ENCODE data around the gene PHACTR1.

The PHACTR1 gene

DNA sequence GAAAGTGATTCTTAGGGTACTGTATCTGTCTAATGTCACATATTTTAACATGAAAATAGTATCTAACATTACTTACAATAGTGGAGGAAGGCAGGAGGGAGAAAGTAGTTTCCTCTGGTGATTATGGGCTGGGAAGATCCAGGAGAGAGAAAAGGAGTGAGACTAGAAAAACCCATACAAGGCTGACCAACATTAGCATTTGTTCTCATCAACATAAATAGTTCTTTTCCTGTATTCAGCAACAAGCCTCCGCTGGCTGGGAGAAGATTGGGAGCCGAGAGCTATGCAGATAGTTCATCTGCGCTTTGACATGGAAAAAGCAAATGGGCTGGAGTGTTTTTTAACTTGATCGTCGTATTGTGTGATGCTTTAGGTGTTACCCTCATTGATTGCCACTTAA lies 239.4 kb downstream of the PHACTR1 start:
- no peak for DNase-seq (ENCODE audit: low spot score)

DNA sequence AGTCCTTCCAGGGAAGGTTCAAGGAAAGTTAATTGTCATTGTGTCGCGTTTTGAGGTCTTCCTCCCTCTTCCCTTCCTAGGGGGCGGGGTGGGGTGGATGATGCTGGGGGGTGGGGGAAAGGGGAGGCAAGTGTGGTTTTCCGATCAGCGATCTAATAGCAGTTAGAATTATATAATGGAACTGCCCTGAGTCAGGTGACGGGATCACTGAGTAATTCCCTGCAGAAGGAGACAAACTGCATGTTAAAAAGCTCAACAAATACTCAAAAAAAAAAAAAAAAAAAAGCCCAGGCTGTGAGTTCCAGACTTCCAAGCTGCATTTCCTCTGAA lies 240.4 kb downstream of the PHACTR1 start:
- DNase-seq (ENCODE audit: low spot score) = no peak

DNA sequence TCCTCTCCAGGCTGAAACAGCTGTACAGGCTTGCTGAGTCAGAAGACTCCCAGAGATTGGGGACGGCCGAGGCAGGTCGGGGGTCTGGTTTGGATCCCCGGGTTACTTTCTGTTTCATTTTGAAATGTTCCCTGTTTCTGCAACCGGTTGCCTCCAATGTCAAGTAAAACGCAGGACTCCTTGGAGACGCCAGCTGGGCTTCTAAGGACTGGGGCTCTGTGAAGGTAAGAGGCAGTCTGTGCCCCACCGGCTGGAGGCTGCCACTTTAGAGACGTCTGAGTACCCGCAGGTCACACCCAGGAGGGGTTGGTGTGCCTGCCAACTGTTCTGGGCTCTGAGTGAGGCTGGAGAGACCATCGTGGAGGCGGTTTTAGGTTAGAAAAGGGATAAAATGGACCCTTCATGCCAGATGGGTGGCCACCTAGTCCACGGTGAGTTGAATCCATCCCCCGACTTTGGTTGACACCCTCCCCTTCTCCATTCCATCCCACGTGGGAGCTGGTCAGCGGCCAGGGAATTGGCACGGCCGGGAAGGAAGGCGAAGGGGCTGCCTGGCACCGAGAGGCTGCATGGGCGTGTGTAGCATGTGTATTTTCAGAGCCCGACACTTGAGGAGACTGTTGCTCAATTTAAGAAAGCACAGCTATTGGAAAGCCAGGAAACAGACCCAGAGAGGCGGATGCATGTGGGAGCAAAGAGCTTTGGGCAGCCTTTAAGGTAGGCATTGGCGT lies 240.9 kb downstream of the PHACTR1 start:
- DNase-seq (ENCODE audit: low spot score) = peak; percentile 6

DNA sequence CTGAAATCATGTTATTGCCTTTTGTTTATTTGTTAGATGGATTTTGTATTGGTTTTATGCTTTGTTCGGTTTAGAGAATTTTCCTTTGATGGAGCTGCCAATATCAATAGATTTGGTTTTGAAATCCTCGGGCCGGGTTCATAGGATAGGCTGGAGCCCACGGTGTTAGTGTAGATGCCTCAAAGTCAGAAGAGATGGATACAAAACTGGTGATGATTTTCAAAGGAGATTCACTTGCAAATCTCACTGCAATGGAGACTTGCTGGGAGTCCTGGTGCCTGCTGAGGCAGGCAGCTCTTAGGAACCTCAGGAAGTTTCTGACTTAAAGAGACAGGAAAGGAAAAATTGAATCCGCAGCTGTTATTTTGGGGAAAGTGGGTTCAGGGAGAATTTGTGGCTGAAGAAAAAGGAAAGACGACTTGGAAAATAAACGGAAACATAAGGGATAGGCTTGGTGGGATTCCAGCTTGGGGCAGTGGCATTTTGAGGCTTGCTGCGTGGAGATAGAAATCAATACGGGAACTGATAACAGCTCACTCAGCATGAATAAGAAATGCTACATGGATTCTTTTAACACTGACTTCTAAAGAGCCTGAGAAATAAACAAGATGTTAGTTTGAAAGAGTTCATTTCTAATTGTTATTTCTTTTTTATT lies 241.6 kb downstream of the PHACTR1 start:
- DNase-seq (ENCODE audit: low spot score) = no peak

DNA sequence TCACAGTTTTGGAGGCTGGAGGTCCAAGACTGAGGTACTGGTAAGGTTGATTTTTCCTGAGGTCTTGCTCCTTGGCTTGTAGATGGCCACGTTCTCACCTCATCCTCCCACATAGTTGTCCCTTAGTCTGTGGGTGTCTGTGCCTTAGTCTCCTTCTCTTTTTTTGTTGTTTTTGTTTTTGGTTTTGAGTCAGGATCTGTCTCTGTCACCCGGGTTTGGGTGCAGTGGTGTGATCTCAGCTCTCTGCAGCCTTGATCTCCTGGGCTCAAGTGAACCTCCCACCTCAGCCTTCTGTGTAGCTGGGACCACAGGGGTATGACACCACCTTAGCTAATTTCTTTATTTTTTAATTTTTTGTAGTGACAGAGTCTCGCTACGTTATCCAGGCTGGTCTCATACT lies 245.2 kb downstream of the PHACTR1 start:
- no peak for DNase-seq (ENCODE audit: low spot score)

DNA sequence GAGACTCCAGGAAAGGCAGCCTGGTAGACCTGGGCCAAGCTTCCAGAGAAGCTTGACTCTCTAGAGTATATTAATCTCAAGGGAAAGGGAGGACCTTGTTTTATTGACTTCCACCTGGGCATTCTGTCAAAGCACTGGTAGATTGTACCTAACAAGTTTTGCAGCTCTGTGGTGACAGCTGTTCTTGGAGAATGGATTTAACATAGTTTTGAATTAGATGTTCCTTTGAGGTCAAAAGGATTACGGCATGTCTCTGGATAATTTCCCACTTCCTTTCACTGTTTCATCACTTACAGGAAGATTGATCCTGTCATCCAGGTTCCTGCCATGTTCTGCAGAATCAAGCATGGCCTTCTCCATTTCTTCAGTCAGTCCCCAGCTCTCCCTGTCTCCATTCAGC lies 246.0 kb downstream of the PHACTR1 start:
- no peak for DNase-seq (ENCODE audit: low spot score)

DNA sequence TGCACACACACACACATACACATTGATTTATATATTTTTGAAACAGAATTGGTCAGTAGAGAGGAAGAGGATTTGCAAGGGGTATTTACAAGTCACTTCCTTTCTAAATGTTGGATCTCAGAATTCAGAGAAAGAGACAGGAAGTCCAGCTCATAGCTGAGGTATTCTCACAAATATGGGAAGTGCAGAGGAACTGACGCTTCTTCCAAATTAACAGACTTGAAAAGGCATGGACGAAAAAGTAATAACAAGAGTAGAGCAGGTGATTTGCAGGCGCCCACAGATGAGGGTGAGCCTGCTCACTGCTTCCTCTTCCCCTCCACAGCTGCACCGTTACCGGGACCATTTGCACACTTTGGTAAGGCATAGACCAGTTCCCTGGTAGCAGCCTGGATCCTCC lies 246.4 kb downstream of the PHACTR1 start:
- no peak for DNase-seq (ENCODE audit: low spot score)

DNA sequence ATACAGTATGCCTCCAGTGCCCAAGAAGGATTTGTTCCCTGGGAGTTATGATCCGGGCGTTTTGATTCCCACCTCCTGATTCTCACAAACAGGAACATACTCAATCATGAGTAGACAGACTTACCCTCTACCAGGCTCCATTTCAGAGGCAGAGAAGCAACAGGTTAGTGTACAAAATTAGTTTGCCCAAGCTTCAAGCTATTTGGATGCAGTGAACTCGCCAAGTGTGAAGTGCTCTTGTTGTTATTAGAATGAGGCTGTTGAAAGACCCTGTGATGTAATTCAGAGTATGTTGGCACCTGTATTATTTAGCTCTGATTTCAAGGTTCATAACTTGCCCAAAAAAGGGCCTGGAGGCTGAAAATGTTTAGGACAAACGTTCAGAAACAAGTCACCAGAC lies 247.0 kb downstream of the PHACTR1 start:
- DNase-seq (ENCODE audit: low spot score) = no peak

DNA sequence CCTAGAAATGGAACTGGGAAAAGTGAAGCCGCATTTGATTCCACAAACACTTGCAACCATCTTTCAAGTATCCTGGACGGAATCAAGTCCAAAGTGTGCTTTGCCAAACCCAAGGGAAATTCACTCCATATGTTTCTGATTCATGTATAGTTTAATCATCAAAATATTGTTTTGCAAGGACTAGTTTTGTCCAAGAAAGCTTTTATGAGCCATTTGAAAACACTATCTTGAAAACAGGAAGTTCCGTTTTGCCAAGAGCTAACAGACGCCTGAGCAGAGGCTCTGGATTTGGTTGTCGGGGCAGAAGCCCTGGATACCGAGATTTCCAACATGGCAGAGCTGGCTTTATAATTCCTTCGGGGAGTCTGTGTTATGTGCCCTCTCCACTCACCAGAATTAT lies 251.1 kb downstream of the PHACTR1 start:
- DNase-seq (ENCODE audit: low spot score) = no peak

DNA sequence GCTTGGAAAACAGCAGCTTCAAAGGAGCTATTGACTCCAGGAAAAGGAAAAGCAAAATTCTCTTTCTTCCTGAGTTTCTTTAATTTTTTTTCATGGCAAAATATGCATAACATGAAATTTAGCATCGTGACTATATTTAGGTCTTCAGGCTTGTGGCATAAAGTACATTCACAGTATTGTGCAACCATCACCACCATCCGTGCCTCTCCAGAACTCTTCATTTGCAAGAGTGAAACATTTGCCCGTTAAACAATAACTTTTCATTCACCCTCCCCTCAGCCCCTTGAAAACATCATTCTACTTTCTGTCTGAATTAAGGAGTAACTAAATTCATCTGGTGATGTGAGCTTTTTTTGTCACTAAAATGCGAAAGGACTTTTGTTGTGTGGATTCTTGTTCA lies 251.7 kb downstream of the PHACTR1 start:
- DNase-seq (ENCODE audit: low spot score) = no peak

DNA sequence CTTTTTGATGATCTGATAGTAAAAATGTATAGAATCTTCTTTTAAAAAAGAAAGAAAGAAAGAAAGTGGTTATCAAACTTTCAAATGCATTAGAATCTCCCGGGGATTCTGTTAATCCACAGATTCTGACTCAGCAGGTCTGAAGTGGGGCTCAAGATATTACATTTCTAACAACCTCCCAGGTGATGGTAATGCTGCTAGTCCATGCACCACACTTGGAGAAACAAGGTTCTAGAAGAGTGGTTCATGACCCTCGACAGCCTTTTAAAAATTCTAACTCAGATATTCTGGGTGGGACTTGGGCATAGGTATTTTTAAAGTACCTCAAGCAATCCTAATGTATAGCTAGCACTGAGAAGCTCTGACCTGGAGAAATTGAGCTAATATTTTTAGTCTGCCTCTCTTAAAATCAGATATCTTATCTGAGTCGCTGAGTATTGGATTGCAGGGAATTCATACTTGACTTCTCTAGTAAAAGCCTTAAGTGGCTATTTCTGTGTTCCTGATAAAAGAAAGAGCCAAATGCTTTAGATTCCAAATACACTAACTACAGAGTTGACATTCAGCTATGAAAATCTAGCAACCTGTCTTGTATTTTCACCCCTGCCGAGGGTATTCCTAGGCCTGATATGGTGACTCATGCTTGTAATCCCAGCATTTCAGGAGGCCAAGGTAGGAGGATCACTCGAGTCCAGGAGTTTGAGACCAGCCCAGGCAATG lies 252.4 kb downstream of the PHACTR1 start:
- no peak for DNase-seq (ENCODE audit: low spot score)

DNA sequence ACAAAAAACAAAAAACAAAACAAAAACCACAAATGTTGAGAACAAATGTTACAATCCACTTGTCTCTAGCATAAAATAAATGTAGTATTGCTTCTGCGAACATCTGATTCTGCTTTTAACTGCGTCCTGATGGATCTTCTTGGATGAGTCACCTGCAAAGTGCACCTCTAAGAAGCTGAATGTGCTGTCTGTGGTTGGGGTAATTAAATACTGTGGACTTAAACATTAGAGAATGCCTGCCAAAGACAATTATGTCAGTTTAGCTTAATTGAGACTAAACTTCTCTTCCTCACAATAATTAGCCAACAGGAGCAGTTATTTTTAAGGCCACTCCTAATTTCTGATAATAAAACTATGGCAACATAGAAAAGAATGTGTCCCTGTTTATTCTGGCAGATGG lies 253.4 kb downstream of the PHACTR1 start:
- DNase-seq (ENCODE audit: low spot score) = no peak

DNA sequence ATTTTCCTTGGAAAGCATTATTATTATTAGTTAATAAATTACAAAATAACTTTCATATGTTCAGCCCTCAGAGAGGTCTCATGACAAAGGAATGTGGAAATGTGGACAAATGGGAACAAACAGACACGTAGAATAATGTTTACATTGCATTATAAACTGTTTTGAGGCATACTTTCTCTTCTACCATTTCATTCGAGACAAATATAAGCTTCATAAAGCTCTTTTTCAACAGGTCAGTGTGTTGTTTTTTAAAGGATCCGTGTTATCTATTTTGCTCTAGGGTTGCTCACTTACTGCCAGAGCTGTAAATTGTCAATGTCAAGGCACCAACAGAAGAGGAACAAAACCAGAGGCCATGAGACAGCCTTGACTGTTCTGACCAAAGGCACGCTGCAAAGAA lies 256.8 kb downstream of the PHACTR1 start:
- no peak for DNase-seq (ENCODE audit: low spot score)

DNA sequence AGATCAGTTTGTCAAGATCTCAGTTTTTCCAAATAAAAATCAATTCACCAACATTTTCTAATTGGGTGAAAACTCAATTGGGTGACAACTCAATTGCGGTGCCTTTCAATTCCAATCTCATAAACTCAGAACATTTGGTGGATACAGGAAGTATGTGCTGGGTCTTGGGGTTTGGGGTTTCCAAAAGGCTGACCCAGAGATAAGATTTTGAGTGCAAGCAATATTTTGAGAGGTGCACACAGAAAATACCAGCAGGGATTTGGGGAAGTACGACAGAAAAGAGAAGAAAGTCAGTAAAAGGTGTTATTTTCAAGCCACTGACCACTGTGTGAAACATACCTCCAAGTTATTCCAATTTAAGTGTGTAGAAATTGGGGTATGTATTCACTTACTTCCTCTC lies 258.0 kb downstream of the PHACTR1 start:
- DNase-seq (ENCODE audit: low spot score) = no peak

DNA sequence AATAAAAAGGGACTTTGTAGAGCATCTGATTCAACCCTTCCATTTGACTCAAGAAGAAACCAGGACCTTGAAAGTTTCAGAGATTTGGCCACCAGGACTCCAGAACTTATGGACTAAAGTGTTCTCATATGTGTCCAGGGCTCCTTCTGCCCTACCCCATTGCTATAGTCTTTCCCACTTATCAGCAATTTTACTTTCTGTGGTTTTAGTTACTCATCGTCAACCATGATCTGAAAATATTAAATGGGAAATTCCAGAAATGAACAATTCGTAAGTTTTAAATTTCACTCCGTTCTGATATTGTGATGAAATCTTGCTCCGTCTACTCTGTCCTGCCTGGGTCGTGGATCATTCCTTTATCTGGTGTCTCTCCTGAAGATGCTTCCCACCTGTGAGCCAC lies 259.8 kb downstream of the PHACTR1 start:
- no peak for DNase-seq (ENCODE audit: low spot score)

DNA sequence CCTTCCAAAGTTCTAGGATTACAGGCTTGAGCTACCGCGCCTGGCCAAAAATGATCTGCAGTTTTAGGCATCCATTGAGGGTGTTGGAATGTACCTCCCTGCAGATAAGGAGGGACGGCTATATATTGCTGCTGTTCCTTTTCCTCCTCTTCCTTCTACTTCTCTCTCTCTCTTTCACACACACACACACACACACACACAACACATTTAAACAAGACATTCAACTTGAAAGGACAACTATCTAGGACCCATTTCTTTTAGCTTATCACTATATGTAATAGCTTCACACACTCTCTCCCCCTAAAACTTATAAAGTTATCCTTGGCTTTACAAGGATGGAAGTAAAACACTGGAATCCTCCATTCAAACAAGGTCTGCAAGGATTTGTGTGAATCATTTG lies 260.6 kb downstream of the PHACTR1 start:
- no peak for DNase-seq (ENCODE audit: low spot score)

DNA sequence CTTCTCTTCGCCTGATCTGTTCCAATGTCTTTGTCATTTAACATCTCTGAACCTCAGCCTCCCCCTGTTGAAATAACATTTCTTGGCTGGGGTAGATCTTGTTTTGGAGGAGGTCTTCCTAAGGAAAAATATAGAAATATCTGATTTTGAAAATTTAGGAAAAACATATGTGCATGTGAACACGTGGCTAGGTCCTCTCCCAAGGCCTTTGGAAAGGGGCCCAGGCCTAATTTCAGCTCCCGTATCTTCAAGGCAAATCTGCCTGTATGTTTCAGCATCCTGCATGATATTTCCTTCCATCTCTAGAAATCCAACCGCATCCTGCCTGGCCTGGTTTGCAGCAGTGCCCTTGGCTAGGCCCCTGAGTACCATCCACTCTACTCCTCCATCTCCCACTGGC lies 261.2 kb downstream of the PHACTR1 start:
- DNase-seq (ENCODE audit: low spot score) = no peak

DNA sequence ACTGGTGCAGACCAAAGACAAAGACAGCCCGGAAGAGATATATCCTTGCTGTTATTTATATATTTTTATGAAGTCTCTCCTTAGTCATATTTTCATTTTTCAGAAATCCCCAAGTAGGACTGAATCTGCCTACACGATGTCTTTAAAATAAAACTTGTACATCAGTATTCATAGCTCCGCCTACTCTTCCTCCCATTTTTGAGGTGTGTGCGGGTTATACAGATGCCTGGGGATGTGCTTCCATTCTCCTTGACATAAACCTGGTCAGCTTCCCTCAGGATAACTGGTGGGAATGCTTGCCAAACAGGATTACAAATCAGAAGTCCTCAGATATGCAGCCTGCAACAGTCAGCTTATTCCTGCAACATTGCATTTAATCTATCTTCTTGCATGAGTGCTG lies 264.2 kb downstream of the PHACTR1 start:
- DNase-seq (ENCODE audit: low spot score) = no peak

DNA sequence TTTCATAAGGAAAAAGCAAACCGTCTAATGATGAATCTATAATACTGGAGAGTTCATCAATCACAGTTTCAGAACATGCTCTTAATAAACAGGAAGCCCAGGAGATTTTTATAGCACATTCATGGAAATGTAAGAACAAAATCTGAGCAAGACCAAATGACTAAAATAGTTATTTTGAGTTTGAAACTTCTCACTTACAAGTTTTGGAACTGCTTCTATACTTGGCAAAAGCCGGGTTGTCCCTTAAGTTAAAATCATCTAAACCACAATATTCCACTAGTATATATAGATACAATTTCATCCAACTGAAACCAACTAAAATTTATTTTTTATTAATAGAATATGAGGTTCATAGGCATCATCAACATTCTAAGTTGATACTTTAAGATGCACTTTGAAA lies 268.2 kb downstream of the PHACTR1 start:
- no peak for DNase-seq (ENCODE audit: low spot score)

DNA sequence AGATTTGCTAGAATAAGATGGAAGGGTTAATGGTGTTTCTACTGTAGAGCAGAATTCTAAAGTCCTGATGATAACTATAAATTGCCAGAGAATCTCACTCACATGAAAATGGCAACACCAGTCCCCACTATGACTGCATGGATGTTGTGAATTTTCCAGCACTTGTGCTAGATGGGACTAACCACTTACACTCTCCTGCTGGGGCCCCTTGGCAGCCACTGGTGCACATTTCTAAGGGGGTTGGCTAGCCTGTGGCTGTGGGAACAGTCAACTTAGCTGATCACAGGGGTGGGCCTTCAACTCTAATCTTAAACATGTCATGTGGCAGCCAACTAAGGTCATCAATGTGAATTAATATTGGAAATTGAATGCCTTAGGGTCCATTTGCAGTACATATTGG lies 271.2 kb downstream of the PHACTR1 start:
- DNase-seq (ENCODE audit: low spot score) = no peak

DNA sequence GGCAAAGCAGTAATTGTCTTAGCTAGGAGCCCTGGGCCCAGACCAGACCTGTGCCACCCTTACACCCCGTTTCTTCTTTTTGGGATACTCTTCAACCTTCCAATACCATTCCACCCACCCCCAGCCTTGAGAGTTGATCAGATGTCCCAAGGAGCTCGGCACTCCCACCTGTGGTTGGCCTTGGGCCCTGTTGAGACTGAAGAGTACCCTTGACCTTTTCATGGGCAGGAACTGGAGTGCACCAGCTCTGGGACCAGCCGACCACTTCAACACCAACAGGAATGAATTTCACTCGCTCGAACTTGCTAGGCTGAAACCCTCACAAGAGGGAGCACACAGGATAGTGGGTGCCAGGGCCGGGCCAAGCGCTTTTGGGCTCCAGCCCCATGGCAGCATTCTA lies 273.6 kb downstream of the PHACTR1 start:
- no peak for DNase-seq (ENCODE audit: low spot score)

DNA sequence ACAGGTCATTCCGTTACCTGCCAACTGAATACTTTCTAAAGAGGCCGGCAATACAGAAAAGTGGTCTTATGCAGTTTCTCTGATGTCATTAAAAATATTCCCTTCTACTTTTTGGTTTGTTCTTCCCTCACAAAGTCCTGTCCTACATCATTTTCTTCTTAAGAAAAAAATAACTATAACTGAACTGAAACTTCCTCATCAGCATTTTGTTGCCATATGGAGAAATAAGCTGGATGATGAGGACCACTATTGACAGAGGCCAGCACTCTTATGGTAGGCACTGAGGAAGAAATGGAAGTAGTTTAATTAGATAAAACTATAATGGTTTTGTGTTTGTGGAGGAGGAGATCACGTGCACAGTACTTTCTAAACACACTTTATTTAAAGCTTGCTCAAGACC lies 274.9 kb downstream of the PHACTR1 start:
- no peak for DNase-seq (ENCODE audit: low spot score)

DNA sequence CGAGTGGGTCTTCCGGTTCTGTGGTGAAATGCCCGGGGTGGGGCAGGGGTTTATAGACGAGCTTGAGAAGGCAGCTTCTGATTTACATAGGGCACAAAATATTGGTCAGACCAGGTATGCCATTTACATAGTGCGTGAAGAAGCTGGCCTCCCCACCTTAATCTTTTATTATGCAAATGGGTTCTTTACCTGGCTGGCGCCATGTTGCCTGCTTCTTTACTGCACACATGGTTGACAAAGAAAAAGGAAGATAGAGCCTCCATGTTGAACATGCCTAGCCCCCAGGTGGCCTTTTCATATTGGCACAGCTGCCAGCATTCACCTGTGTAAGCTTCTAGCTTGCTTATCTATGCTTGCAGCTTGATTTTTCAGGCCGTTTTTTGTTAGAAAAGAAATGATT lies 276.2 kb downstream of the PHACTR1 start:
- no peak for DNase-seq (ENCODE audit: low spot score)
